HG03442 (cell line): Measurements from ENCODE around the gene ITGB4.

Experiments
- ATAC-seq: cut with Tn5 transposase; IDR thresholded peaks from one replicate; pipeline ENCODE4 v1.9.1; 2021; ENCODE audit warnings: mild to moderate bottlenecking, moderate library complexity; ENCODE audit not compliant: unreplicated experiment

Gene ITGB4

DNA sequence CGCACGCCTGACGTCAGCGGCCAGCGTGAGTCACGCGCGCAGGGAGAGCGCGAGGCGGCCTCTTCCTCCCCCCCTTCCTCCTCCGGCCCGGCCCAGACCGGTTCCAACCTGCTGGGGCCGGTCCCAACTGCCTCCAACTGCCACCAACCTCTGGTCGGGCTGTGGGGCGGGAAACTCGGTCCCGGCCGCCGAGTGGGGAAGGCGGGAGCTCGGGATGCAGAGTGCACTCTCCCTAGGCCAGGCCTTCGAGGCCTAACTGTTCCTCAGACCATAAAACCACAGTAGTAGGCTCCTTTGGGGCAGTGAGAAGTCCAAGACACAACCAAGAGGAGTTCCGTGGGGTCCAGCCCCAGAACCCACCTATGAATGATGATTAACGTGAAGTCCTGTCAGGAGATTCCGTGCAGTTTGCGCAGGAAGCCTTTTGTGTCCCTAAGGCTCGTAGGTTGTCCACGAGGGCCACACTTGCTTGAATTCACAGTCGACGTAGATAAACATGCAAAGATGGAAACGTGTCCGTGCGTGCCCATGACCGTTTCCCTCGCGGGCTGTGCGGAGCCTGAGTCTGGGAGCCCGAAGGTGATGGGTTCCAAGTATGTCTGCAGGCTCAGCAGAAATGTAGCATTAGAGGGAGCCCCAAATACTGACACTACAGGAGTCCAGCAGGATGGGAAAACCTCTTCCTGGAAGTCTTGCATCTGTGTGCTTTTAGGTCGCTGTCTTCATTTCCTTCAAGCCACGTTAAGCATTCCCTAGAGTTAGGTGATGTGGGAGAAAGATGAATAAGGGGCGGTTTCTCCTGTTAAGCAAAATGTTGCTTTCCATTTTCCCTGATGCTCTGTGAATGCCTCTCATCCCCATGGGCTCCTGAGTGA, 64.0 kb downstream of the ITGB4 start:
- ATAC-seq = peak; percentile 52

DNA sequence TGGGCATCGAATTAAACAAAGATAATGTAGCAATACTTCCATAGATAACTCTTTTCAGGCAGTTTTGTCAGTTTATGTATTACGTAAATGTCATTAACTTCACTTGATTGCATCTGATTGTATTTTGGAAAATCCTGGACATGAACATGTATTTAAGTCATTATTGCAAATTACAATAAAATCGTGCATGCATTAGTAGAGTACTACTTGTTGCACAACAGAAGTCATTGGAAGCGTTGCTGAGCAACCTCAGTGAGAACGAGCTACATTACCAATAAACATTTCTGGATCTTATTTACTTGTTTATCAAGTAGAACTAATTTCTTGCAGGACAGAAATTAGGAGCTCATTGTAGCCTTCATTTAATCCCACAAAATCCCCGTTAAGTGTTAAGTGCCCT, 70.0 kb downstream of the ITGB4 start:
- ATAC-seq = no peak

- ATAC-seq = no peak
Observed at GRCh38 chr17:75793460-75793859, 72.2 kb downstream of the ITGB4 start.

DNA sequence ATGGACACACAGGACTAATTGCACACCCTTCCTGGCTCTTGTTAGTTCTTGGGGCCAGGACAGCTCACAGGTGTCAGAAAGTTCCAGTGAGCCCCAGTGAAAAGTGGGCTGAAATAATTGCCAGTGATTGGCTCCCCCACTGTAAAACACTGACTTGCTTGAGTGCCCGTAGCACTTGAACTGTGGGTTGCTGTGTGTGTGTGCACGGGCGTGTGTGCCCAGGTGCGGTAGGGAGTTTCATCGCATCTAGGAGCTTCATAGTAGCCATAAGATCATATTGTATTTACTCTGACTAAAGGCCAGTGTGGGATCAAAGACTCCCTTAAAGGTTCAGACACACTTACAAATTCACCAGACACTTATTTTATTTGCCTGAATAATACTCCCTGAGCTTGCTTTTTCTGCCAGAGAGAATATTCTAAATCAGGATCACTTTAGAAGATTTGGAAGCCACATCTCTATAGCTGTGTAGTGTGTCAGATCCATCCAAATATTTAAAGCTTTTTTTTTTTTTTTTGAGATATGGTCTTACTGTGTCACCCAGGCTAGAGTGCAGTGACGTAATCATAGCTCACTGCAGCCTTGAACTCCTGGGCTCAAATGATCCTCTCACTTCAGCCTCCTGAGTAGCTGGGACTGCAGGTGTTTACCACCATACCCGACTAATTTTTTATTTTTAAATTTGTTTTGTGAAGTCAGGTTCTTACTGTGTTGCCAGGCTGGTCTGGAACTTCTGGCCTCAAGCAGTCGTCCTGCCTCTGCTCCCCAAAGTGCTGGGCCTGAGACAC, 74.8 kb downstream of the ITGB4 start:
- no peak for ATAC-seq

- ATAC-seq = no peak
Observed at GRCh38 chr17:75799402-75799801, 78.1 kb downstream of the ITGB4 start.

DNA sequence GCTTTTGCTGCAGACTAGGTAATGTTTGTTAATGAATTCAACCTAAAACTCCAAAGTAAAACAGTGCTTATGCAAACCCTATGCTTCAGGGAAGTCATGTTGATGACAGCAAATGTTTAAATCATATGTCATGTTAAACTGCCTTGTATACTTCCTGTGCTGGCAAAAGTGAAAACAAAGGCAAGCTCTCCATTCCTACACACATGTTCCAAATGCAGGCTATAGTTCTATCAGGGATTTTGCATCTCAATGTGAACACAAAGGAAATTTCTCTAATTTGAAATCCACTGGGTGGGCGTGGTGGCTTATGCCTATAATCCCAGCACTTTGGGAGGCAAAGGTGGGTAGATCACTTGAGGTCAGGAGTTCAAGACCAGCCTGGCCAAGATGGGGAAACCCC, 82.6 kb downstream of the ITGB4 start:
- no peak for ATAC-seq

- no peak for ATAC-seq
Observed at GRCh38 chr17:75806822-75807500, 85.7 kb downstream of the ITGB4 start.
